ENCODE data around the gene COLGALT1.

- TF ChIP-seq CTCF (conservative IDR thresholded peaks at IDR 0.05; ENCODE audit: low read depth in 2 of 2) (no peak), JUNB (IDR thresholded peaks at IDR 0.05; ENCODE audit: unreplicated experiment) (no peak)
These were observed 12.5 kb downstream of the COLGALT1 start for GRCh38 chr19:17567940-17568339.
